GM12864 (cell line): ENCODE measurements around the gene PARVB.

ENCODE experiments used
- DNase-seq: peaks from one replicate; pipeline ENCODE4 v3.0.0-alpha.2; 2011; ENCODE audit warnings: low read depth
- H3K4me3 ChIP-seq: 2 replicates; pipeline ENCODE4 v1.5.1; 2011; ENCODE audit warnings: mild to moderate bottlenecking, low read depth, low read length, control low read depth
- TF ChIP-seq, protein P1 (sequence below): IDR thresholded peaks from 2 replicates; pipeline ENCODE4 v1.5.1; 2011; ENCODE audit warnings: low read depth, mild to moderate bottlenecking, moderate library complexity, low read length, control low read depth, inconsistent platforms; ENCODE audit errors: missing control alignments

The PARVB gene

DNA sequence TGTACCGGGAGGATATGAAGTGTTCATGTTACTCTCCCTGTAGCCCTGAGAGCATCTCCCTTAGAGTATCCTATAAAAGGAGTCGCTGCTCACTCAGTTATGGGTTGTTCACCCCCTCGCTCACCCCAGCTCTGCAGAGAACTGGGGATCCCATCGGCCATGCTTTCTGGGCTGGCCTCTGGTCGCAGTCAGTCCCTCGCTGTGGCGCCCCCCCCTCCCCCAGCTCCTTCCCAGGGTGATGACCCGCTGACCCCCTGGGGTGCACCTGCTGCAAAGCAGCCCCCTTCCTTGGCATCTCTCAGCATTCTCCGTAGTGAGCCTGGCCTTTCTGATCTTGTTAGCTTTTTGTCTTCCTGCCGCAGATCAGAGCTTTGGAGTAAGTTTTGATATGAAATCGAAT is 146.4 kb downstream of the PARVB start:
- no peak for DNase-seq
- no peak overlapping the region for H3K4me3 ChIP-seq
- TF ChIP-seq, protein P1, sequence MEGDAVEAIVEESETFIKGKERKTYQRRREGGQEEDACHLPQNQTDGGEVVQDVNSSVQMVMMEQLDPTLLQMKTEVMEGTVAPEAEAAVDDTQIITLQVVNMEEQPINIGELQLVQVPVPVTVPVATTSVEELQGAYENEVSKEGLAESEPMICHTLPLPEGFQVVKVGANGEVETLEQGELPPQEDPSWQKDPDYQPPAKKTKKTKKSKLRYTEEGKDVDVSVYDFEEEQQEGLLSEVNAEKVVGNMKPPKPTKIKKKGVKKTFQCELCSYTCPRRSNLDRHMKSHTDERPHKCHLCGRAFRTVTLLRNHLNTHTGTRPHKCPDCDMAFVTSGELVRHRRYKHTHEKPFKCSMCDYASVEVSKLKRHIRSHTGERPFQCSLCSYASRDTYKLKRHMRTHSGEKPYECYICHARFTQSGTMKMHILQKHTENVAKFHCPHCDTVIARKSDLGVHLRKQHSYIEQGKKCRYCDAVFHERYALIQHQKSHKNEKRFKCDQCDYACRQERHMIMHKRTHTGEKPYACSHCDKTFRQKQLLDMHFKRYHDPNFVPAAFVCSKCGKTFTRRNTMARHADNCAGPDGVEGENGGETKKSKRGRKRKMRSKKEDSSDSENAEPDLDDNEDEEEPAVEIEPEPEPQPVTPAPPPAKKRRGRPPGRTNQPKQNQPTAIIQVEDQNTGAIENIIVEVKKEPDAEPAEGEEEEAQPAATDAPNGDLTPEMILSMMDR = no peak

DNA sequence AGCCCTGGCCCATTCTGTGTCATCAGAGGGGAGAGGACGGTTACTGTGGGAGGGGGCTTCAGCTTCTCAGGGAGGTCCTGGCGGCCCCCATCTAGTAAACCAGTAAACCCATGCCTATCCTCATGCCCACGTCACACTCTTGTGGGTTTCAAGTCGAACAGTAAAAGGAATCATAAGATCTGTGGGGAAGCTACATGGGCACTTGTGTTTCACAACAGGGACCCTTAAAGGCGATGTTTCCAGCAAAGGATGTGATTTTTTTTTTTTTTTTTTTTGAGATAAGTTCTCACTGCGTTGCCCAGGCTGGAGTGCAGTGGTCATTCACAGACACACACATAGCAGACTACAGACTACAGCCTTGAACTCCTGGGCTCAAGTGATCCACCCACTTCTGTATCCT is 147.5 kb downstream of the PARVB start:
- no peak overlapping the region for H3K4me3 ChIP-seq
- TF ChIP-seq, protein P1 = no peak
- DNase-seq = no peak

DNA sequence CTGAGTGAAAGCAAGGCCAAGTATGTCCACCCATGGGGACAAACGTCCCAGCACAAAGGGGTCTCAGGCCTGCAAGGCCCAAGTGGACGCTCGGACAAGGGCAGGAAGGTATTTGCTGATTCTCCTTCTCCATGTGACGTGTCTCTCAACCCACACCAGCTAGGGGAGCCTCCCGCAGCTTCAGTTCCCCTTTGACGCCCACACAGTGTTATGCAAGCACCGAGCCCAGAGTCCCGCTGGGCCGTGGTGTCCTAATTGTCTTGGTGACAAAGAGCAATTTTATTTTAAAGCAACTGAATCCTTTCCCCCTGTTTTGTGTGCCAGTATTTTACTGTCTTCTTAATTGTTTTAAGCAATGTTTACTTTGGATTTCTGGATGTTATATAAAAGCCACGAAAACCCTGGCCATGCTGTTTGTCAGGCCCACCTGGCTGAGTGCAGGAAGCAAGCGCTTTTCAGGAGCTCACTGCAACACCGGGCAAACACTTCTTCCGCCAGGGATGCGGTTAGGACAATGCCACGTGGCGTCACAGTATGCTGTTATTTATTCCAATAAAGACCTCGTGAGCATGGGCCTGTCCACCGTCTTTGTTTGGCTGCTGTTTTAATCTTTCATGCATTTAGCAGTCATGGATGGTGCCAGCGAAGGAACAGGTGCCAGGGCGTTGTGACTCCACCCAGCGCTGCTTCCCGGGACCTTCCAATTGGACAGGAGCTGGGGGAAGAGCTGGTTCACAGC is 148.4 kb downstream of the PARVB start:
- TF ChIP-seq, protein P1 = no peak
- H3K4me3 ChIP-seq = no peak overlapping the region
- DNase-seq = no peak

DNA sequence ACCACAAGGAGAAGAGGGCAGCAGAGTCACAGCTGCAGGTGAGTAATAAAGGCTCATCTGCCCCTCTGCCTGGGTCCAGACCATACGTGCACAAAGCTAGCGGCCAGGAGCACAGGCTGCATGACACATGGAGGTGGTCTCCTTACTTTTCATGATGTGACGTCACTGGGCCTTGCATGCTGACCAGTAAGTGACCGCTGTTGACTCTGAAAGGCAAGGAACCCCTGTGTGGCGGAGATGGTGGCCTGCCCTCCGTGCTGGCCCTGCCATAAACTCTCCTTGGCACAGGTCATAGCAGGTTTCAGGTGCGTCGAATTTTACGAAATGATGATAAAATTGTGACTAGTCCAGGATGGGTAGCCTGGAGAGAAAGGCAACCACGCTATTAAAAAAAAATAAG is 149.1 kb downstream of the PARVB start:
- no peak overlapping the region for H3K4me3 ChIP-seq
- no peak for DNase-seq
- TF ChIP-seq, protein P1 = no peak

DNA sequence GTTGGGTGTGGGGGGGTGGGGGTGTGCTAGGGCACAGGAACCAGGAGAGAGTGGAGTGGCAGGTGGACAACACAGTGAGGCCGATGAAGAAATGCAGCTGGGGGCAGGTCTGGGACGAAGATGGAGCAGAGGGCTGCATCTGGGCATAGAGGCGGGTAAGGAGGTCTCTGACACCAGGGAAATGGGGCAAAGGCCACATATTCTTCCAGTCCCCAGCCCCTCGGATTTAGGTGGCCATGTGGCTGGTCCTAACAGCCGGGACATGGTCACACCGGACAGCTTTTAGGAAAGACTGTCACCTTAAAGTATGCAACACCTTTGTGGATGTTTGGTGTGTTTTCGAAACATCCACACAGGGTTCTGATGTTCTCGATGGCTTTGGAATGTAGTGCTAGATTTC is 151.6 kb downstream of the PARVB start:
- TF ChIP-seq, protein P1 = no peak
- H3K4me3 ChIP-seq = no peak overlapping the region
- DNase-seq = no peak

DNA sequence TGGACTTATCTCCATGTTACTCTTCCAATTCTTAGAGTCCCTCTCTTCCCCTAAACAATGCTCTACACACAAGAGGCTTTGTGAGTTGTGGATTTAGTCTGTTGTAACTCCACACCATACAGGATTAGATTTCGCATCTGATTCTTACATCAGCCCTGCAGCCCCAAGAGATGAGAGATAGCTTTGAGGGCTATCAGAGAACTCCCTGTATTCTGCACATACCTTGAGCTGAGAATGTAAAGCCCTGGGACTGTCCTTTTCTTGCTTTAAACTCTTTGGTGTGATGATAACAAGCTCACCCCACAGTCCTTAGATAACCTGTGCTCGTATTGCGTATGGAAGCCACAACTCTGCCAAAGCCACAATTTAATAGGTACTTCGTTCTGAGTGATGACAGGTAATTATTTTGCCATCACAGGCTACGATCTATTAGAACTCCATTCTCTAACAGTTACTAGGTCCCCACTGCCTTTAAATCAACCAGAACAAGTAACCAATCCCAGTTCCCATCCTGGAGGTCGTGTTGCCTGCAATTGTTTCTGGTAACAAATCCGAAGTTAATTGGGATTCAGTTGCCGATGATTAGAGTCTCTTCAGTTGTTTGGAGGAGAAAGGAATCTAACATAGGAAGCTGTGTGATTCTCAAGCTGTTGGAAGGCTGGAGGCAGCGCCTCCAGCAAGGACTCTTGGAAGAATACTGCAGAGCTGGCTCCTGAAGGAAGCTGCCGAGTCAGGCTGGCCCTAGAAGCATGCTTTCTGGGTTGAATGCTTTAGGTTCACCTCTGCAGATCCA is 155.3 kb downstream of the PARVB start:
- TF ChIP-seq, protein P1 = no peak
- H3K4me3 ChIP-seq = no peak overlapping the region
- DNase-seq = no peak
